Bronchial epithelial cell (primary cell): ENCODE results near the gene SALL3. TPM values are rescaled to one million over a fixed set of nuclear protein-coding genes. Genes with fewer than 3 reads are reported as not detected.

Experiments used
- DNase-seq: peaks from one replicate; pipeline ENCODE4 v3.0.0-alpha.2; 2010; ENCODE audit warnings: low read depth
- FAIRE-seq: peaks from 2 replicates; lab custom pipeline; 2011; peaks lifted over from hg19 to GRCh38; lab: Jason Lieb, UNC
- H3K27me3 ChIP-seq: 2 replicates; pipeline ENCODE4 v1.5.1; 2011; ENCODE audit warnings: low read length; ENCODE audit not compliant: control insufficient read depth, insufficient read depth
- H3K36me3 ChIP-seq: 2 replicates; pipeline ENCODE4 v1.5.1; 2011; ENCODE audit warnings: low read length; ENCODE audit not compliant: control insufficient read depth, insufficient read depth
- H3K4me3 ChIP-seq: 2 replicates; pipeline ENCODE4 v1.5.1; 2011; ENCODE audit warnings: mild to moderate bottlenecking, low read depth, low read length, control low read depth
- total RNA-seq: library from RNA; depleted of rRNA; stranded (reverse); fragments of >200 nt; gene quantifications from 2 replicates; pipeline ENCODE4 v1.2.1, GENCODE V29; 2014
- TF ChIP-seq, protein P1 (sequence below): IDR thresholded peaks from 2 replicates; pipeline ENCODE4 v1.5.1; 2011; ENCODE audit warnings: mild to moderate bottlenecking, moderate library complexity, low read length, control low read depth, inconsistent platforms; ENCODE audit not compliant: insufficient read depth, severe bottlenecking

Gene SALL3
- total RNA-seq, result not detected in 2 replicates

DNA sequence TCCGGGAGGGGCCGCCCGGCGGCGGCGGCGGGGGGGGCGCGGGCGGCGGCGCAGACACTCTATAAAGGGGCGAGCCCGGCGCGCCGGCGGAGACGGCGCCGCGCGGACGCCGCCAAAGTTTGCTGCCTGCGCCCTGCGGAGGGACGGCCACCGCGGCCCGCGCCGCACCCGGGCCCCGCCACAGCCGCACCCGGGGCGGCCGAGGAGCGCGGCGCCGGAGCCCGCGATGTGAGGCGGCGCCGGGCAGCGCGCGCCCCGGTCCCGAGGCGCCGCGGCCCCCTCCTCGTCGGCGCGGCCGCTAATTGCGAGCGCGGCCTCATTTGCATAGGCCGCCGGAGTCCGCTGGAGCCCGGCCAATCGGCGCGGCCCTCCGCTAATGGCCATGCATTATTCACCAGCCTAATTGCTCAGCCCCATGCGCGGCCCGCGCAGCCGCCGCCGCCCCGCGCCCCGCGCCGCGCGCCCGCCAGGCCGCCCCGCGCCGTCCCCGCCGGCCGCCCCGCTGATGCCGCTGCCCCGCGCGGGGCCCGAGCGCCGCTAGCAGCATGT, at the start of gene SALL3:
SALL3 (plus strand) TSS at position 89 of the 549 bp plus-strand sequence; CDS start at position 546, 457 bp downstream.
- FAIRE-seq (no peak), DNase-seq (no peak)
- no peak within 1 kb of the TSS for H3K4me3 ChIP-seq
- H3K36me3 ChIP-seq, result no peaks in the 10 kb centered on the region
- TF ChIP-seq, protein P1, sequence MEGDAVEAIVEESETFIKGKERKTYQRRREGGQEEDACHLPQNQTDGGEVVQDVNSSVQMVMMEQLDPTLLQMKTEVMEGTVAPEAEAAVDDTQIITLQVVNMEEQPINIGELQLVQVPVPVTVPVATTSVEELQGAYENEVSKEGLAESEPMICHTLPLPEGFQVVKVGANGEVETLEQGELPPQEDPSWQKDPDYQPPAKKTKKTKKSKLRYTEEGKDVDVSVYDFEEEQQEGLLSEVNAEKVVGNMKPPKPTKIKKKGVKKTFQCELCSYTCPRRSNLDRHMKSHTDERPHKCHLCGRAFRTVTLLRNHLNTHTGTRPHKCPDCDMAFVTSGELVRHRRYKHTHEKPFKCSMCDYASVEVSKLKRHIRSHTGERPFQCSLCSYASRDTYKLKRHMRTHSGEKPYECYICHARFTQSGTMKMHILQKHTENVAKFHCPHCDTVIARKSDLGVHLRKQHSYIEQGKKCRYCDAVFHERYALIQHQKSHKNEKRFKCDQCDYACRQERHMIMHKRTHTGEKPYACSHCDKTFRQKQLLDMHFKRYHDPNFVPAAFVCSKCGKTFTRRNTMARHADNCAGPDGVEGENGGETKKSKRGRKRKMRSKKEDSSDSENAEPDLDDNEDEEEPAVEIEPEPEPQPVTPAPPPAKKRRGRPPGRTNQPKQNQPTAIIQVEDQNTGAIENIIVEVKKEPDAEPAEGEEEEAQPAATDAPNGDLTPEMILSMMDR, result no peak
- H3K27me3 ChIP-seq, result peaks cover 42% of the 10 kb centered on the region

DNA sequence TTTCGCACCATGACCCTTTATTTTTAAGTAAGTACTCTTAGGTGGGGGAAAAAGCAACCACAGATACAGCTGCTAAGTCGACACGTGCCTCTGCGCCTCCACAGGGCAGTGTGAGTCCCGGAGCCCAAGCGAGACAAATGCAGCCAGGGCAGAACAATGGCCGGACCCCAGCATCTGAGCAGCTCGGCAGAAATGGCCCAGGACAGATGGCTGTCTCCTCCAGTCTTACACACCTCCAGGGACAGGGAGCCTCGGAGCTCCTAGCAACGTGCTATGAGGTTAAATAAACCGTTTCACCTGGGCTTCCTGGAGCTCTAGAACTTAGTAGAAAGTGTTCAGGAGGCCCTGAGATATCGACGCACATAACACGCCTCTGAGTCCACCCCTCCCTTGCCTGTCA, 47.3 kb upstream of the SALL3 start:
- no peak for FAIRE-seq
- no peaks in the 10 kb centered on the region for H3K27me3 ChIP-seq
- H3K36me3 ChIP-seq, result no peaks in the 10 kb centered on the region
- DNase-seq, result no peak
- TF ChIP-seq, protein P1, result no peak
- H3K4me3 ChIP-seq, result no peak overlapping the region

DNA sequence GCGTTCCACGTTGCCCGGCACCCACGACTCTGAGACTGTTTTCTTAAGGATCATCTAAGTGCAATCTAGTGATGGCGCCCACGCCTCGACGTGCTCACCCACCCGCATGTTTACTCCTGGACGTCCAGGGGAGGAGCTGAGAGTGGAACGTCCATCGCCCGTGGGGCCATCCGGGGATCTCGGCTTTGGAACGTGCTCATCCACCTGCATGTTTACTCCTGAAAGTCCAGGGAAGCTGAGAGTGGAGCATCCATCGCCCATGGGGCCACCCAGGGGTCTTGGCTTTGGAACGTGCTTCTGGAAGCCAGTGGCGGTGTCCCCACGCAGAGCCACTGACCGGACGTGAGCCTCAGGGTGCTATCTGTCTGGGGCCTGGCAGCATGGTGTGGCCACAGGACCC, 45.6 kb upstream of the SALL3 start:
- DNase-seq (no peak), FAIRE-seq (no peak)
- no peaks in the 10 kb centered on the region for H3K27me3 ChIP-seq

DNA sequence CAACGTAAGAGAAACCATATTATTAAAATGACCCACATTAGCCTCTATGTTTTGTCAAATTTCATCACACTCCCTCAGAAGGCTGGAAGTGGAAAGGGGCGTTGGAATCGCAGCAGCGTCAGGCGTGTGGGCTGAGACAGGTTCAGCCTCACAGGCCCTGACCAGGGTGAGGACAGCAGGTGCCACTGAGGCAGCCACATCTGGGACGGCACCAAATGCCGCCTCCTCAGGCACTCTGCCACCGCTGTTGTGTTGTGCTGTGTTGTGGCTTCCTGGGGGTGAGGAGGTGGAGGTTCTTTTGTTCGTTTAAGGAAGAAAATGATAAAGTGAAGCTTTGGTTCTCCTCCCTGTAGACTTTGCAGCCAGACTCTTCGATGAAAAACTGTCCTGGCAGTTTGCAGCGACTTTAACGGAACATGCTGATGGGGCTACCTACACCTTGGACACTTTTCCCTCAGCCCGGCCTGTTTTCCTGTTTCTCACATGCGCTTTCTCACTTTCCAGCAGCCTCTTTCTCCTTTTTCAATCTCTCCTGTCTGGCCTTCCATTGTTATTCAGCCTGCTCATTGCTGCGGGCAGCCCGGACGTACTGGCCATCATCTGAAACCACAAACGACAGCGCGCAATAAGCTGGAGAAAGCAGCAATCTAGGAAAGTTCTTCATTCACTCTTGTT, 44.9 kb upstream of the SALL3 start:
- no peak overlapping the region for H3K4me3 ChIP-seq
- DNase-seq (no peak), FAIRE-seq (no peak)
- no peaks in the 10 kb centered on the region for H3K27me3 ChIP-seq
- TF ChIP-seq, protein P1, result no peak
- no peaks in the 10 kb centered on the region for H3K36me3 ChIP-seq

More for the DNA sequence above, 45.6 kb upstream of the SALL3 start:
- Histone ChIP-seq H3K36me3 (no peaks in the 10 kb centered on the region), H3K4me3 (no peak overlapping the region)
- TF ChIP-seq, protein P1, result no peak

DNA sequence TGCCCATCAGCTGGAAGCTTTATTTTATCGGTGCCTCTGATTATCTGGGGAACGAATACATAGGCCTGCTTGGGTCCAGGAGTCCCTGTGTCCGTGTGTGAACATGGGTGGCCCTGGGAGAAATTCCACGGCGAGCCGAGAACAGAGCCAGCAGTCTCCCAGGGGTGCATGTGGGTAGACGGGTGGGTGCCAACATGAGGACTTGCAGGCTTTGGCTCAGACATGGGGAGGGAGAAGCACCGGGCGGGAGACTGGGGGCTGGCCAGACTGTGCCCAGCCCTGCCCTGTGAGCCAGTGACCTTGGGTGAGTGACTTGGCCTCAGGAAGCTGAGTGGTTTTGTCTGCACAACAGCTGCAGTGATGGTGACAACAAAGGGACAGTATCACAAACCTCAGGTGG, 44.2 kb upstream of the SALL3 start:
- H3K36me3 ChIP-seq, result no peaks in the 10 kb centered on the region
- TF ChIP-seq, protein P1, result no peak
- no peaks in the 10 kb centered on the region for H3K27me3 ChIP-seq
- FAIRE-seq (no peak), DNase-seq (no peak)
- no peak overlapping the region for H3K4me3 ChIP-seq
